IMR-90 (cell line): Measurements from ENCODE around the gene PSMB11. TPM values are rescaled to one million over a fixed set of nuclear protein-coding genes. Genes with fewer than 3 reads are reported as not detected.

Experiments used
- CTCF ChIP-seq: conservative IDR thresholded peaks from 2 replicates; pipeline ENCODE4 v1.5.1; 2012; ENCODE audit warnings: mild to moderate bottlenecking, low read depth, low read length, improper control_type of control experiment
- polyA plus RNA-seq, 3 experiments: library from polyadenylated mRNA; depleted of rRNA; stranded (reverse); fragments of >200 nt; gene quantifications; 2 replicates each; pipeline ENCODE4 v1.2.3, GENCODE V29; 2012; ENCODE audit warnings: low replicate concordance in 1 of 3
- total RNA-seq: library from RNA; depleted of rRNA; stranded (reverse); fragments of >200 nt; gene quantifications from 2 replicates; pipeline ENCODE4 v1.2.3, GENCODE V29; 2012

PSMB11 gene
- total and polyA plus RNA-seq, 2 of the 4 experiments (the other 2 are of a cell fraction), result not detected

GRCh38 chr14:23056145-23056955 is 14.3 kb downstream of the PSMB11 start (continued):
- peak; percentile 76 for TF ChIP-seq CTCF
